Measurements from ENCODE around the gene SLCO4A1.

DNA sequence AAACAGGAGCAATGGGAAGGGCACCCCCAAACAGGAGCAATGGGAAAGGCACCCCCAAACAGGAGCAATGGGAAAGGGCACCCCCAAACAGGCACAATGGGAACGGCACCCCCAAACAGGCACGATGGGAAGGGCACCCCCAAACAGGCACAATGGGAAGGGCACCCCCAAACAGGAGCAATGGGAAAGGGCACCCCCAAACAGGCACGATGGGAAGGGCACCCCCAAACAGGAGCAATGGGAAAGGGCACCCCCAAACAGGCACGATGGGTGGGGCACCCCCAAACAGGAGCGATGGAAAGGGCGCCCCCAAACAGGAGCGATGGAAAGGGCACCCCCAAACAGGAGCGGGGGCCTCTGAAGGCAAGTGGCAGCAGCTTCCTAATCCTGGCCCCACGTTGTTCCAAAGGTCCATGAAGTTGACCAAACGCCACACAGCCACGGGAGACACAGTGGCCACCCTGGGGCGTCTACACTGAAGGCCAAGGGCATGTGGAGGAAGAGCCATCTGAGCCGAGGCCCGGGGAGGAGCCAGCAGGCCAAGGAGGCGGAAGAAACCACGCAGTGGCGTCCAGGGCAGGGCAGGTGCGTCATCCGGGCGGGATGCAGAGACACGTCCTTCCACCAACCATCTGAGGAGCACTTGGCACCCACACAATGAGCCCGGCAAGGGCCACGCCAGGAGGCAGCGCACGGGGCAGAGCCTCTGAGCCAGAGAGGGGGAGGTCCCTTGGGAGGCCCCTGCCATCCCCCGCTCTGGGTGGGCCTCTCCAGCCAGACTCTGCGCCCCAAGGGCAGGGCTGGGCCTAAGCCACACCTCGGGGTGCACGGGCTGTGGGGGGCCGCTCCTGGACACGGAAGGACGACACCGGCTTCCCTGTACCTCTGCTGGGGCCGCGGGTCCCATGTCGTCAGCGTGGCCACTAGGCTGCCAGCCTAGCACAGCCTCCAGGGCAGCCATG is 44.8 kb downstream of the SLCO4A1 start:
- TF ChIP-seq EZH2 (IDR thresholded peaks at IDR 0.05; ENCODE audit: low read length, missing control alignments), result no peak
- TF ChIP-seq, protein P1, sequence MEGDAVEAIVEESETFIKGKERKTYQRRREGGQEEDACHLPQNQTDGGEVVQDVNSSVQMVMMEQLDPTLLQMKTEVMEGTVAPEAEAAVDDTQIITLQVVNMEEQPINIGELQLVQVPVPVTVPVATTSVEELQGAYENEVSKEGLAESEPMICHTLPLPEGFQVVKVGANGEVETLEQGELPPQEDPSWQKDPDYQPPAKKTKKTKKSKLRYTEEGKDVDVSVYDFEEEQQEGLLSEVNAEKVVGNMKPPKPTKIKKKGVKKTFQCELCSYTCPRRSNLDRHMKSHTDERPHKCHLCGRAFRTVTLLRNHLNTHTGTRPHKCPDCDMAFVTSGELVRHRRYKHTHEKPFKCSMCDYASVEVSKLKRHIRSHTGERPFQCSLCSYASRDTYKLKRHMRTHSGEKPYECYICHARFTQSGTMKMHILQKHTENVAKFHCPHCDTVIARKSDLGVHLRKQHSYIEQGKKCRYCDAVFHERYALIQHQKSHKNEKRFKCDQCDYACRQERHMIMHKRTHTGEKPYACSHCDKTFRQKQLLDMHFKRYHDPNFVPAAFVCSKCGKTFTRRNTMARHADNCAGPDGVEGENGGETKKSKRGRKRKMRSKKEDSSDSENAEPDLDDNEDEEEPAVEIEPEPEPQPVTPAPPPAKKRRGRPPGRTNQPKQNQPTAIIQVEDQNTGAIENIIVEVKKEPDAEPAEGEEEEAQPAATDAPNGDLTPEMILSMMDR (conservative IDR thresholded peaks at IDR 0.05 in 1 of 2, IDR thresholded peaks at IDR 0.05 in 1 of 2; ENCODE audit: low read depth in 1 of 2, low read length in 2 of 2), result no peak

Data from fibroblast of lung (primary cell).